ENCODE data around the gene ANGPTL4.

The ANGPTL4 gene

GRCh38 chr19:8386990-8387389, 23.0 kb downstream of the ANGPTL4 start:
- TF ChIP-seq SUZ12 (IDR thresholded peaks at IDR 0.05) (no peak), LEF1 (IDR thresholded peaks at IDR 0.05; ENCODE audit: borderline replicate concordance) (no peak), ARNT (IDR thresholded peaks at IDR 0.05) (no peak), FOXA1 (IDR thresholded peaks at IDR 0.05) (no peak), ELF4 (IDR thresholded peaks at IDR 0.05) (no peak), BHLHE40 (IDR thresholded peaks at IDR 0.05; ENCODE audit: borderline replicate concordance) (no peak), FOXM1 (IDR thresholded peaks at IDR 0.05; ENCODE audit: borderline replicate concordance) (no peak), CTBP1 (IDR thresholded peaks at IDR 0.05; ENCODE audit: borderline replicate concordance) (no peak), NFRKB (IDR thresholded peaks at IDR 0.05) (no peak), FOXK2 (IDR thresholded peaks at IDR 0.05) (no peak), HDGF (IDR thresholded peaks at IDR 0.05; ENCODE audit: borderline replicate concordance) (no peak), PKNOX1 (IDR thresholded peaks at IDR 0.05) (no peak)
- DNase-seq (ENCODE audit: extremely low spot score): no peak
- ChIA-PET CTCF (no interaction called here), POLR2A (interaction anchor here (1.2 kb wide), 1 partner anchor 9 kb away, joined by 3 read pairs; no protein-coding TSS in a partner anchor)

GRCh38 chr19:8387688-8388611, 24.0 kb downstream of the ANGPTL4 start:
- no peak for TF ChIP-seq HDGF (IDR thresholded peaks at IDR 0.05; ENCODE audit: borderline replicate concordance)
- no peak for TF ChIP-seq SUZ12 (IDR thresholded peaks at IDR 0.05)
- 0 out of 2 replicates have a peak, but pooled peaks have one; percentile 13 for TF ChIP-seq ZNF384 (IDR thresholded peaks at IDR 0.05)
- POLR2A ChIA-PET: no interaction called here
- CTCF ChIA-PET: interaction anchor here (0.6 kb wide), 2 partner anchors 9 to 93 kb away, joined by 4 read pairs; no protein-coding TSS in a partner anchor
- no peak for DNase-seq (ENCODE audit: extremely low spot score)

- POLR2A ChIA-PET: no interaction called here
- no peak for DNase-seq (ENCODE audit: extremely low spot score)
- CTCF ChIA-PET: no interaction called here
- TF ChIP-seq ZNF384 (IDR thresholded peaks at IDR 0.05): no peak
- no peak for TF ChIP-seq ARNT (IDR thresholded peaks at IDR 0.05)
- TF ChIP-seq NFRKB (IDR thresholded peaks at IDR 0.05): no peak
- TF ChIP-seq TARDBP (IDR thresholded peaks at IDR 0.05): no peak
- TF ChIP-seq L3MBTL2 (conservative IDR thresholded peaks at IDR 0.05): no peak
- no peak for TF ChIP-seq FOXK2 (IDR thresholded peaks at IDR 0.05)
- no peak for TF ChIP-seq BHLHE40 (IDR thresholded peaks at IDR 0.05; ENCODE audit: borderline replicate concordance)
- no peak for TF ChIP-seq SUZ12 (IDR thresholded peaks at IDR 0.05)
- TF ChIP-seq PKNOX1 (IDR thresholded peaks at IDR 0.05): no peak
Measured at GRCh38 chr19:8388612-8388958, 24.6 kb downstream of the ANGPTL4 start.

GRCh38 chr19:8389891-8390616, 26.1 kb downstream of the ANGPTL4 start, which contains the start of gene RAB11B:
Gene RAB11B, plus strand, starts transcription at chr19:8390360. Its CDS starts 57 bp downstream, at chr19:8390417.
- POLR2A ChIA-PET: interaction anchor here (0.7 to 2.2 kb wide), 15 partner anchors 13 to 124 kb away, joined by 3 to 19 read pairs (median 4); partner anchors contain the start of genes KANK3 and ZNF414
- TF ChIP-seq SP1 (IDR thresholded peaks at IDR 0.05) (peak; percentile 82), HDGF (IDR thresholded peaks at IDR 0.05; ENCODE audit: borderline replicate concordance) (no peak), ELF4 (IDR thresholded peaks at IDR 0.05) (peak; percentile 94), LEF1 (IDR thresholded peaks at IDR 0.05; ENCODE audit: borderline replicate concordance) (0 out of 2 replicates have a peak, but pooled peaks have one; percentile 56), PKNOX1 (IDR thresholded peaks at IDR 0.05) (peak; percentile 100)
- DNase-seq (ENCODE audit: extremely low spot score): peak; percentile 97
- CTCF ChIA-PET: interaction anchor here (0.6 kb wide), 1 partner anchor 18 kb away, joined by 3 read pairs; no protein-coding TSS in a partner anchor

- CTCF ChIA-PET: interaction anchor here (0.6 kb wide), 1 partner anchor 18 kb away, joined by 3 read pairs; no protein-coding TSS in a partner anchor
- DNase-seq (ENCODE audit: extremely low spot score): peak; percentile 94
- TF ChIP-seq PKNOX1 (IDR thresholded peaks at IDR 0.05): no peak
- TF ChIP-seq L3MBTL2 (conservative IDR thresholded peaks at IDR 0.05): no peak
- no peak for TF ChIP-seq ARNT (IDR thresholded peaks at IDR 0.05)
- TF ChIP-seq LEF1 (IDR thresholded peaks at IDR 0.05; ENCODE audit: borderline replicate concordance): no peak
- TF ChIP-seq FOXK2 (IDR thresholded peaks at IDR 0.05): no peak
- no peak for TF ChIP-seq CTBP1 (IDR thresholded peaks at IDR 0.05; ENCODE audit: borderline replicate concordance)
- no peak for TF ChIP-seq TARDBP (IDR thresholded peaks at IDR 0.05)
- no peak for TF ChIP-seq FOXA1 (IDR thresholded peaks at IDR 0.05)
- POLR2A ChIA-PET: interaction anchor here (0.5 to 2.2 kb wide), 17 partner anchors 13 to 225 kb away, joined by 3 to 19 read pairs (median 4); partner anchors contain the start of genes KANK3 and ZNF414
Measured at GRCh38 chr19:8390617-8390981, 26.6 kb downstream of the ANGPTL4 start.
